Stimulated activated naive CD4-positive, alpha-beta T cell treated with Interleukin-2 at 50 U/mL for 16 hours (primary cell): ENCODE measurements around the gene ANKRD11.
"Not testable (repeated sequence)": the region's sequence is repeated elsewhere in the genome, so short reads cannot be mapped to it uniquely, and the experiment has no call there.

Source experiments
- DNase-seq: peaks from one replicate; lab custom pipeline; 2025; lab: John Stamatoyannopoulos, UW

ANKRD11 gene

GRCh38 chr16:89363621-89364393 lies 126.6 kb downstream of the ANKRD11 start:
- DNase-seq: peak; percentile 36

- DNase-seq: not testable (repeated sequence)
These were observed 127.7 kb downstream of the ANKRD11 start for GRCh38 chr16:89362540-89363223.

GRCh38 chr16:89361751-89362539 lies 128.4 kb downstream of the ANKRD11 start:
- peak; percentile 14 for DNase-seq

- DNase-seq: peak; percentile 68
These were observed 129.5 kb downstream of the ANKRD11 start for GRCh38 chr16:89360760-89361435.

- no peak for DNase-seq
These were observed 130.9 kb downstream of the ANKRD11 start for GRCh38 chr16:89359264-89360147.

- DNase-seq: peak; percentile 16
These were observed 132.0 kb downstream of the ANKRD11 start for GRCh38 chr16:89358030-89359005.

GRCh38 chr16:89357055-89357816 lies 133.1 kb downstream of the ANKRD11 start:
- peak; percentile 72 for DNase-seq

GRCh38 chr16:89355686-89356085 lies 134.7 kb downstream of the ANKRD11 start:
- DNase-seq: no peak

- DNase-seq: no peak
These were observed 135.4 kb downstream of the ANKRD11 start for GRCh38 chr16:89355007-89355406.

GRCh38 chr16:89354325-89354724 lies 136.0 kb downstream of the ANKRD11 start:
- DNase-seq: no peak

- no peak for DNase-seq
These were observed 138.2 kb downstream of the ANKRD11 start for GRCh38 chr16:89352091-89352681.

- no peak for DNase-seq
These were observed 138.7 kb downstream of the ANKRD11 start for GRCh38 chr16:89351645-89352044.

GRCh38 chr16:89350701-89351380 lies 139.5 kb downstream of the ANKRD11 start:
- peak; percentile 57 for DNase-seq

GRCh38 chr16:89349947-89350633 lies 140.3 kb downstream of the ANKRD11 start:
- DNase-seq: no peak

GRCh38 chr16:89347807-89348206 lies 142.6 kb downstream of the ANKRD11 start:
- DNase-seq: no peak

- DNase-seq: no peak
These were observed 143.5 kb downstream of the ANKRD11 start for GRCh38 chr16:89346869-89347268.

- DNase-seq: no peak
These were observed 144.7 kb downstream of the ANKRD11 start for GRCh38 chr16:89345642-89346150.
